Stimulated activated CD4-positive, alpha-beta T cell treated with anti-CD3 and anti-CD28 coated beads, TNF-alpha, amount 100 ng/mL, for 4 hours (primary cell): ENCODE measurements around the gene ZNRF3.
"Not testable (repeated sequence)": the region's sequence is repeated elsewhere in the genome, so short reads cannot be mapped to it uniquely, and the experiment has no call there.

Experiments
- DNase-seq, 3 experiments: peaks; one replicate each; pipeline ENCODE4 v3.0.0-alpha.2; 2020; ENCODE audit warnings: low read depth in 3 of 3

Gene ZNRF3

DNA sequence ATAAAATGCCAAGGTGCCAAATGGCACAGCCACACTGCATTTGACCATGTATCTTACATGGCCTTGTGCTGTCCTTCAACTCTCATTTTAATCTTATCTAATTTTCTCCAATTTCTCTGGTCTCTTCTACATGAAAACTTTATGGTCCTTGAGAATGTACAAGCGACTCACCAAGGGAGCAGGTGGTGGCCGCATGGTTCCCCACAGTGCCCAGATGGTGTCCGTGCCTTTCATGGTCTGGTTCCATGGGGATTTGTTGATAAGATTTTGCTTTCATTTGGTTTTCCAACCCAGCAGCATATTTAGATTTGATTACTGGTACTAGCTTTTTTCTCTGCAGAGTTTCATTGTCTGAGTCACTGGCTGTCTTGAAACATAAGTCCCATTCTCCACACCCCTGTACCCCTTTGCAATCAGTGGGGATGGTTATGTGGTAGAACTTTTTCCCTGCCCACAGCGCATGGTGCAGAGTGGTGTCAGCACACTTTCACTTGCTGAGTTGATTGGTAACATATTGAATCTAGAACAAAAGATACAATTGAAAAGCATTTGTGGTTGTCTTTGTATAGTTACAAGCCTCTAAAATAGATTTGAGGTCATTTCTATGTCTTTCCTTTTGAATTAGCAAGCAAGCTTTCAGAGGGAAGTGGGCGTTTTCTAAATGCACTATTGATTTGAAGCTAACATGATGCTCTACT, 24.1 kb downstream of the ZNRF3 start:
- no peak for DNase-seq

GRCh38 chr22:28908810-28909209, 25.4 kb downstream of the ZNRF3 start:
- not testable (repeated sequence) for DNase-seq

DNA sequence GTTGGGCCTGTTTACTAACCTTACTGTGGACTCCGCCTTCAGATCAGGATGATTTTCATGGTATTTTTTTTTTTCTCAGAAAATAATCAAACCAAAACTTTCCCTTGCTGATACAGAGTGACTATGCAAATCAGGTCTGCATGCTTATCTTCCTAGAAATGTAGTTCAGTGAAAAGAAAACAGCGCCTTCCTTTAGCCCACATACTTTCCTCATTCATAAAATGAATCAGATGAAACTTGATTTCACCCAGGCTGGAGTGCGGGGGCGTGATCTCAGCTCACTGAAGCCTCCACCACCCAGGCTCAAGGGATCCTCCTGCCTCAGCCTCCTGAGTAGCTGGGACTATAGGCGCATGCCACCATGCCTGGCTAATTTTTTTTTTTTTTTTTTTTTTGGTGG, 26.0 kb downstream of the ZNRF3 start:
- DNase-seq, result peak; percentile 40 to 47 (median 42)

GRCh38 chr22:28910569-28911303, 27.4 kb downstream of the ZNRF3 start:
- DNase-seq, result no peak

GRCh38 chr22:28911304-28911690, 27.9 kb downstream of the ZNRF3 start:
- DNase-seq, result no peak

DNA sequence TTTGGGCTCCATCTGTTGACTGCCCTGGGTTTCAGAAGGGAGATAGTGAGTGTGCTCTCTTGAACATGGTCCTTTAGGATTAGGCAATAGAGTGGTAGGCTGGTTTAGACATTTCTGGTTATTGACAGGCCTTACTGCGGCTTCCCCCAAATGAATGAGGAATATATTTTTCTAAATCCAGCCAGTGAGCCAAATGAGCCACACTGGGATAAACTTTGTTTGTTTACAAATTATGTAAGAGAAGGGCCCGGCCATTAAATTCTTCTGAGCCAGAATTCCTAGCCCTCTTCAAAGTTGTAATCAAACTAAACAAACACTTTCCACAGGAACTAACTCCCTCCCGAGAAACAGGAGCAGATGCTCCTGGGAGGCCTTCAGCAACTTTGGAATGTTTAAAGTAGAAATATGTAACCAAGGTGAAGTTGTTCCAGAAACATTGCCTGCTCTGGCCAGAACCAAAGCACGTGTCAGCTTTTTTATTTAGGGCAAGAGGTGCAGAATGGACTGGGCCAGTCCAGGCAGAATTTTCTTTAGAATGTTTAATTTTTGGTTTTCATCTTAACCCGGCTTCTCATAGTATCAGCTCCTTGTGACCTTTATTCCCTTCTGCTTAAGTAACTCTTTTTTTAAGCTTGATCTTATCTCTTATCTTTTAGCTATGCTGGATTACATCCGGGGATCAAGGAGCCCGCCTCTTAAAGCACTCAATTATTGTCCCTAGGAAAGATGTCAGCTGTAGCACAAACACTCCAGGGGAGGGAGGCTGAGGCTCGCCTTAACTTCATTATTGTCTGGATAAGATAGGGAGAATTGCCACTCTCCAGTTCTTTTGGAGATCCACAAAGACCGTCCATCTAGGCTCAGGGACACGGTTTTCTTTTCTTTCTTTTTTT, 28.7 kb downstream of the ZNRF3 start:
- DNase-seq, result no peak

DNA sequence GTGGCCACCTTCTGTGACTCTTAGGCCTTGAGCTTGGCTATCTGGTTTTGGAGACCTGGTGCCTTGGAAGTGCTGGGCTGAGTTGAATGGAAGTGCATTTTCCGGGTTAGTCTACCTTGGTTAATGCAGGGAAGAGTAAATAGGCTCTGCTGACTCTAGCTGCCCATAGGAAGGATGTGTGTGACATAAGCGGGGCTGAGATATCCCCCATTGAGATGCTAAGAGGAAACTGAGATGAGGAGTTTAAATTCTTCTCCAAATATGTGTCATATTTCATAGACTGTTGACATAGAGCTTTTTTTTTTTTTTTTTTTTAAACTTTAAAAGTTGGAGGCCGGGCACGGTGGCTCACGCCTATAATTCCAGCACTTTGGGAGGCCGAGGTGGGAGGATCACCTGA, 30.8 kb downstream of the ZNRF3 start:
- DNase-seq, result no peak

GRCh38 chr22:28915969-28916368, 32.6 kb downstream of the ZNRF3 start:
- DNase-seq, result no peak

DNA sequence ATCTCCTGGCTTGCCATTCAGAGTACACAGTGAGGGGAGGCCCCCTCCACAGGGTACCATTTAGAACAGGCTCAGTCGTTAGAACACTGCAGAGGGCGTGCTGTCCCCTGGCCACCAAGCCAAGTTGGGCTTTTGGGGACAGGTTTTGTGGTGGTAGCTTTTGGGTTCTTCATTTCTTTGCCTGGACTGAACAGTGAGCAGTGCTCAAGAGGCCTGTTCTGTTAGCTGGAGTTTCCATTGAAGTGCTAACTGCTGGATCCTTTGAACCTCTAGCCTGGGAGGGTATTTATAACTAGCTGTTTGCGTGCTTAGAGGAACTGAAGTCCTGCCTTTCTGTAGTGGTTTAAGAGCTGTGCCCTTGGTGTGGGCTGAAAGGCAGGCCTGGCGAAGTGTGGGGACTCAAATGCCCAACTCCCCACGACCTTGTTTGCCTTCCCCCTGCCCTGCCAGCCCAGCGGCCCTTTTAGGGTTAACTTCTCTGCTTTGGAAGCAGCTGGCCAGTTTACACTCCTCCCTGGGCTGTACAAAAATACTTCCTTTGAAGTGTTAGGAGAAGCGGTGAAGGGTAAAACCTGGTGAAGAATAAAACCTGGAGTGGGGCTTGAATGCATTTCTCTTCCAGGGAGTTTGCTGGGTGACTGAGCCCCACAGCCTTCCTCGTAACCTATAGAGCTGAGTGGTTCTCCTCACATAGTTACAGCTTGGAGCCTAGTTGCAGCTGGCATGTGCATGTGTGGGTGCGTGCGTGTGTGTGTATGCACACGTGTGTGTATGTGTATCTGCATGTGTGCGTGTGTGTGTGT, 34.6 kb downstream of the ZNRF3 start:
- DNase-seq, result no peak

DNA sequence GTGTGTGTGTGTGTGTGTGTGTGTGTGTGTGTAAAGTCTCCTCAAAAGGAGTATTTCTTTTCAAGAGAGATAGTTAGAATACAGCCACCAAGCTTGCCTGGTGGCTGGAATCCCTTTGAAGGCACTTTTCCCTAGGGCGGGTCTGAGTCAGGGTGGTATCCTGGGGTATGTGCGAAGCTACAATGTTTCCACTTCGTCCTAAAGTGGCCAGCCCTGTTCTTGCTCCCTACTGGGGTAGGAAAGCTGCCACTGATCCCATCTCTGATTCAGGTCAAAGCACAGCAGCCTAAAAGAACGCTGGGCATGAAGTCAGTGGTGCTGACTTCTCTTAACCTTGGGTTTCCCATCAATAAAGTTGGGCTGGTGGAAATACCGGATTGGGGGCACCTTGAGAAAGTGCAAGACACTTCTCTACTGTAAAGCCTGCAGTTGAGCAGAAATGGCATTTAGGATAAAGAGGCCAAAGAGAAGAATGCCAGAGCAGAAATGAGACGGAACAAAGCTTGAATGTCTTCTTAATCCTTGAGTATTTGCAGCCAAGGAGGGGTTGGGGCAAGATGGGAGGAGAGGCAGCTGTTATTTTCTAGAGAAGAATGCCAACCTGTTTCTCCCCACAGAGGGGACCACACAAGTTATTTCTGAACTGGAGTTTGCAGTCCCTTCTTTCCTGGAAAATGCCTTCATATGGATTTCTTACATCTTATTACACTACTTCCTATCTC, 35.3 kb downstream of the ZNRF3 start:
- no peak for DNase-seq

GRCh38 chr22:28920757-28921584, 37.6 kb downstream of the ZNRF3 start:
- no peak for DNase-seq

DNA sequence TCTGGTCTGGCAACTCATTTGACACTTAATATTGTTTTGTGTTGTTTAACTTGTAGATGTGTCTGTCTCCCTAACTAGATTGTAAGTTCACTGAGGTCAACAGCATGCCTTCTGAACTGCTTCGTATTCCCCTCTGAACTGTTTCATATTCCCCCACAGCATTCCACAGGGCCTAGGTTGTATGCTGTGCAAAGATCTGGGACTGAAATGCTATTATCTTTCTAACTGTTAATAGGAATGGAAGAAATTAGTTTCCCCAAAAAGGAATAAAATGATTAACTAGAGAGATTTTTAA, 38.2 kb downstream of the ZNRF3 start:
- no peak for DNase-seq

DNA sequence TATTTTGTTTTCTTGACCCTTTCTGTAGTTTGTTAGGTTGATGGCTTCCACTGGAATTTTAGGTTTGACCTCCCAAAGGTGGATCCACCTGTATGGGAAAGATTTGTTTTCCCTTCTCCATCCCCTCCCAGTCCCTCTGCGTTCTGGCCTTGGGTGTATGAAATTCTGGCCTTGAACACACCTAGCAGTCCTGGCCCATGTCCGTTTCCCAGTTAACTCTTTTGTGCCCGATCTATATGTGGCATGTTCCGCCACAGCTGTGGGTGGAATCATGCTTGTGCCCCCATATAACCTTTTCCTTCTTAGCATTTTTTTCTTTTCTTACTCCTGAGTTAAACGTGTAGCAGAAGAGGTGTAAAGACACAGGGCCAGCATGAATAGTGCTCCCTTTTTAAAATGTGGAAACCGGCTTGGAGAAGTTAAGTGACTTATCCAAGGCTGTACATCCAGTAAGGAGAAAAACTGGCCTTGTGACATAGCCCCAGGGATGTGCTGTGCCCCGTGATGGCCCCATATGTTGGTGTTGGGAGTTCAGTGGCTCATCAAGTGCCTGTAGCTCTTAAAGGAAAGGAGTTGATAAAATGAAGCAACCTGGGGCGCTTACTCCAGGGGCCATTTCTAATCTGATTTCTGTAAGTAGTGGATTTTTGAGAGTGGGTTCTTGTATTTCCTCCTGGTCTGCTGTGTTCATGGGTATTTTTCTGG, 39.3 kb downstream of the ZNRF3 start:
- DNase-seq, result no peak

DNA sequence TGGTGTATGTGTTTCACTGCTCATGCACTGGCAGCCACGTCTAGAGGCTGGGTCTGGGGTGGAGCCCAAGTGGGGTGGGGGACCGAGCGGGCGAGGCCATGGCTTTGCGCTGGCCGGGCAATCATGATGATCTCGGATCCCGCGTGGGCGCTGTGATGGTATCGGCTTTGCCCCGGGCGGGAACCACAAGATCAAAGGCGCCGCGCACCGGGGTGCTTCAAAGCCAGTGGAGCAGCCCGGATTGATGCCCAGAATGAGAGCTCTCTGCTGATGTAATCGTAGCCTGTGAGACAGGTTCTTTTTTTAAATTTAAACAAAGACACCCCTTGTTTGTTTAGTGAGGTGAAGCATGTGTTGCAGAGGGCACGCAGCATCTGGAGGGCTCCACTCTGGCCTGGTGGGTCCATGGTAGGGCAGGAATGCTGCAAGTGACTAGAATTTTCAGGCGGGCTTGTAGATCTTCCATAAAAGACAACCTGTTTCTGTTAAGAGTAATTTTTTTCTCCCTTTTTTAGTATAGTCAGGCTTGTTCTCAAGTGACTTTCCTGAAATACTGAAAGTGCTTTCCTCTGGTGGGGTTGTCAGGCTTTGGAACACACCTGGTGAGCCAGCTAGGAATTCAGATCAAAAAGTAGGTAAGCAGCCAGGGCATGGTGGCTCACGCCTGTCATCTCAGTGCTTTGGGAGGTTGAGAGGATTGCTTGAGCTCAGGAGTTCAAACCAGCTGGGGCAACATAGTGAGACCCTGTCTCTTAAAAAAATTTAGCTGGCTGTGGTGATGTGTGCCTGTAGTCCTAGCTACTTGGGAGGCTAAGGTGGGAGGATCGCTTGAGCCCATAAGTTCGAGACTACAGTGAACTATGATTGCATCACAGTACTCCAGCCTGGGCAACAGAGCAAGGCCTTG, 40.7 kb downstream of the ZNRF3 start:
- no peak for DNase-seq

- DNase-seq, result no peak
Observed at GRCh38 chr22:28925916-28926315, 42.5 kb downstream of the ZNRF3 start.

DNA sequence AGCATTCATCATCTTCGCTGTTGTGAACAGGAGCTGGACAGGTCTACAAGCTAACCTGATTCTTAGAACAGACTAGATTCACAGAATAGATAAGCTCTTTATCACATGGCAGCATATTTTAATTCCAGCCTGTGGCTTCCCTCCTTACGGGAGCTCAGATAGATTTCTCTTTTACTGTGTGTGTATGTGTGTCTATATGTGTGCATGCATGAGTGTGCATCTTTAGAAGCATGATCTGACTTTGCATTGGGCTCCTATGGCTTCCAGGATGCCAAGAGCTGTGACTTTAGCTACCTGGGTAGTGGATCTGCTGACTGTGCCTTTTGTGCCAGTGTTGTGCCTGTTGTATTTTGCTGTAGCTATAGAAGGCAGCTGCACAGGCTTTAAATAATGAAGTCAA, 44.3 kb downstream of the ZNRF3 start:
- DNase-seq, result no peak

- DNase-seq, result no peak
Observed at GRCh38 chr22:28929197-28929596, 45.8 kb downstream of the ZNRF3 start.

GRCh38 chr22:28930357-28931007, 47.1 kb downstream of the ZNRF3 start:
- DNase-seq, result no peak
